Upper lobe of left lung (tissue), 6 donors: ENCODE measurements around the gene TUBB. TPM values are rescaled to one million over a fixed set of nuclear protein-coding genes. Genes with fewer than 3 reads are reported as not detected.
A peak's percentile ranks its signal among the peaks of the same experiment; 100 is the strongest.

Experiments
- ATAC-seq, 2 donors: fragments of 200-7000 bp; cut with Tn5 transposase; one replicate each; pipeline ENCODE4 v1.9.1; 2022; ENCODE audit warnings: mild to moderate bottlenecking in 2 of 2, moderate library complexity in 2 of 2; ENCODE audit not compliant: low FRiP score in 2 of 2
- DNase-seq, 2 donors: peaks; one replicate each; pipeline ENCODE4 v3.0.0-alpha.2; 2019 to 2020
- H3K27ac ChIP-seq, 4 donors: fragments of 200-600 bp; sonication (generic); one replicate each; pipeline ENCODE4 v1.5.1; 2016 to 2019
- H3K27me3 ChIP-seq, 4 donors: fragments of 200-600 bp; sonication (generic); one replicate each; pipeline ENCODE4 v1.5.1; 2017 to 2019
- H3K36me3 ChIP-seq, 4 donors: fragments of 200-600 bp; sonication (generic); one replicate each; pipeline ENCODE4 v1.5.1; 2016 to 2019
- H3K4me1 ChIP-seq, 4 donors: fragments of 200-600 bp; sonication (generic); one replicate each; pipeline ENCODE4 v1.5.1; 2018 to 2019
- H3K4me3 ChIP-seq, 4 donors: fragments of 200-600 bp; sonication (generic); one replicate each; pipeline ENCODE4 v1.5.1; 2017 to 2019; ENCODE audit warnings: mild to moderate bottlenecking in 2 of 4, moderate library complexity in 1 of 4
- H3K9me3 ChIP-seq, 4 donors: fragments of 200-600 bp; sonication (generic); one replicate each; pipeline ENCODE4 v1.5.1; 2018 to 2019
- EP300 ChIP-seq, 4 donors: sonication (generic); formaldehyde crosslinking; IDR thresholded peaks; one replicate each; pipeline ENCODE4 v1.5.1; 2017; ENCODE audit warnings: antibody characterized with exemption in 4 of 4, control low read depth in 2 of 4
- POLR2A ChIP-seq, 4 donors: fragments of 450-650 bp; IDR thresholded peaks; one replicate each; pipeline ENCODE4 v1.5.1; 2016 to 2017; ENCODE audit warnings: antibody characterized with exemption in 4 of 4, mild to moderate bottlenecking in 2 of 4
- POLR2AphosphoS5 ChIP-seq, 2 donors: sonication (generic); formaldehyde crosslinking; IDR thresholded peaks; one replicate each; pipeline ENCODE4 v1.5.1; 2017; ENCODE audit warnings: antibody characterized with exemption in 2 of 2
- WGBS, 2 donors: methylation state at CpG; one replicate each; pipeline ENCODE4 v1.1.5; 2017 to 2018; 5-methylcytosine and 5-hydroxymethylcytosine counted together
- total RNA-seq, 6 donors: library from RNA; depleted of rRNA in 4 of 6; stranded (reverse); fragments of >200 nt in 4 of 6; gene quantifications; one replicate each; pipeline versions ENCODE4 v1.1.0 to v1.2.1, GENCODE V29; 2016 to 2021
- TF ChIP-seq, protein P1 (sequence below), 6 experiments: fragments of 450-650 bp in 4 of 6; fragments of 200-600 bp in 2 of 6; sonication (generic) in 2 of 6; IDR thresholded peaks; one replicate each; pipeline ENCODE4 v1.5.1; 2016 to 2019; ENCODE audit warnings: antibody characterized with exemption in 6 of 6
- donor health status: DM: no; HTN: no; CAD: no; lungs with moderate emphysema.
- donor health status: DM: no; HTN: yes; CAD: no; lungs with severe emphysema.

The TUBB gene
- total RNA-seq, 6 donors from 2014 or later = 71.2 to 347 (median 149) TPM

DNA sequence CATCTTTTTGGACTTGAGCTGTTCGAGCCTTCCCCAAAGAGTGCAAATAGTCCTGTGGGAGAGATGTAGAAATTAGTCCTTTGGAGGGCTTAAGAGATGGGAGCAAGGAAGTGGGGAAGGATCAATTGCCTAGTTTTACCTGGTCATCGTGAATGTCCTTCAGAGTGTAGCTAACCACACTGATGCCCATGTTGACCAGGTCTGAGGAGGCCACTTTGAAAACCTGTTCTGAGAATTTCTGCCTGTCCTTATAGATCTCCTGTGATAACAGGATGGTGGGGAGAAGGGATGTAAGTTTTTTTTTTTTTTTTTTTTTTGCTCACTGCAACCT is 20.4 kb downstream of the TUBB start:
- DNase-seq = no peak
- H3K27me3 ChIP-seq = no peaks in the 10 kb centered on the region
- H3K9me3 ChIP-seq = no peaks in the 10 kb centered on the region
- peaks cover 42 to 63% (median 57%) of the 10 kb centered on the region in 4 donors for H3K4me1 ChIP-seq
- TF ChIP-seq POLR2AphosphoS5 (IDR thresholded peaks at IDR 0.05) = no peak
- TF ChIP-seq EP300 (IDR thresholded peaks at IDR 0.05) = no peak
- TF ChIP-seq, protein P1, sequence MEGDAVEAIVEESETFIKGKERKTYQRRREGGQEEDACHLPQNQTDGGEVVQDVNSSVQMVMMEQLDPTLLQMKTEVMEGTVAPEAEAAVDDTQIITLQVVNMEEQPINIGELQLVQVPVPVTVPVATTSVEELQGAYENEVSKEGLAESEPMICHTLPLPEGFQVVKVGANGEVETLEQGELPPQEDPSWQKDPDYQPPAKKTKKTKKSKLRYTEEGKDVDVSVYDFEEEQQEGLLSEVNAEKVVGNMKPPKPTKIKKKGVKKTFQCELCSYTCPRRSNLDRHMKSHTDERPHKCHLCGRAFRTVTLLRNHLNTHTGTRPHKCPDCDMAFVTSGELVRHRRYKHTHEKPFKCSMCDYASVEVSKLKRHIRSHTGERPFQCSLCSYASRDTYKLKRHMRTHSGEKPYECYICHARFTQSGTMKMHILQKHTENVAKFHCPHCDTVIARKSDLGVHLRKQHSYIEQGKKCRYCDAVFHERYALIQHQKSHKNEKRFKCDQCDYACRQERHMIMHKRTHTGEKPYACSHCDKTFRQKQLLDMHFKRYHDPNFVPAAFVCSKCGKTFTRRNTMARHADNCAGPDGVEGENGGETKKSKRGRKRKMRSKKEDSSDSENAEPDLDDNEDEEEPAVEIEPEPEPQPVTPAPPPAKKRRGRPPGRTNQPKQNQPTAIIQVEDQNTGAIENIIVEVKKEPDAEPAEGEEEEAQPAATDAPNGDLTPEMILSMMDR (IDR thresholded peaks at IDR 0.05) = no peak
- no peak for TF ChIP-seq POLR2A (IDR thresholded peaks at IDR 0.05)
- no peak for ATAC-seq
- WGBS, 2 donors = 92 to 96% methylated on average over 2 of the region's 2 CpGs
- H3K27ac ChIP-seq = peak overlapping the region in 2 of 4 donors; percentile 96 to 97
- H3K4me3 ChIP-seq = no peak overlapping the region
- H3K36me3 ChIP-seq = peaks cover 4 to 58% (median 31%) of the 10 kb centered on the region in 4 donors

DNA sequence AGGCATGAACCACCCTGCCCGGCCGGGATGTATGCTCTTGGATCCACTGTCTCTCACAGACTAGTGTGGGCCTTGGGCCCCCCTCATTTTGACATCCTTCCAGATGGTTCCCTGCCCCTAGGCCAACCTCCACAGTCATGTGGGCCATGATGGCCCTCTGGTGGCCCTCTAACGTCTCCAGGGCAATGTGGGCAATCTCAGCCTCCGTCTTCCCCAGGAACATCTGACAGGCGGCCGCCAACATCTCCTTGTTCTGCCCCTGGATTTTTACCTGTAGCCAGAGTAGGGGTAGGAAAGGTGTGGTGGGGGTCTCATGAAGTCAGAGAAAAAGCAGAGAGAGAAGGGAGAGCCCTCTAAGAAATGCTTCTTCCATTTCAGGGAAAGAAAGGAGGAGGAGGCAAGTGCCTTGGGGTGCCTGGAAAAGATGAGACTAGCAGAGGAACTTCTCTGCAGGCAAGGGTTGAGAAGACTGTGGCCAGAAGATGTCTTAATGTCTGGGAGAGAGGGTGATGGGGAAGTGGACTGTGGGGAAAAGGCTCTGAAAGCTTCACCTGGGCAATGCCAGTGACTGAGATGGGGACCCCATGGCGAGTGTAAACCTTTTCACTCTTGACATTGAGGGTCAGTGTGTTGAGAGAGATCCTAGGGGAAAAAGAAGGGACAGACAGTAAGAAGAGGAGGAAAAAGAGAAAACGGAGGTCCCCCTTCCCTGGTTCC is 21.1 kb downstream of the TUBB start:
- TF ChIP-seq POLR2AphosphoS5 (IDR thresholded peaks at IDR 0.05) (no peak), EP300 (IDR thresholded peaks at IDR 0.05) (no peak), POLR2A (IDR thresholded peaks at IDR 0.05) (no peak)
- TF ChIP-seq, protein P1 (IDR thresholded peaks at IDR 0.05) = no peak
- Histone ChIP-seq H3K9me3 (no peaks in the 10 kb centered on the region), H3K36me3 (peaks cover 4 to 51% (median 24%) of the 10 kb centered on the region in 4 donors), H3K4me3 (peak overlapping the region; percentile 54 to 90 (median 82)), H3K27ac (peak overlapping the region; percentile 93 to 97 (median 95)), H3K27me3 (no peaks in the 10 kb centered on the region), H3K4me1 (peaks cover 42 to 58% (median 55%) of the 10 kb centered on the region in 4 donors)
- DNase-seq = no peak
- ATAC-seq = no peak
- WGBS, 2 donors = 79% methylated on average over 8 of the region's 8 CpGs

DNA sequence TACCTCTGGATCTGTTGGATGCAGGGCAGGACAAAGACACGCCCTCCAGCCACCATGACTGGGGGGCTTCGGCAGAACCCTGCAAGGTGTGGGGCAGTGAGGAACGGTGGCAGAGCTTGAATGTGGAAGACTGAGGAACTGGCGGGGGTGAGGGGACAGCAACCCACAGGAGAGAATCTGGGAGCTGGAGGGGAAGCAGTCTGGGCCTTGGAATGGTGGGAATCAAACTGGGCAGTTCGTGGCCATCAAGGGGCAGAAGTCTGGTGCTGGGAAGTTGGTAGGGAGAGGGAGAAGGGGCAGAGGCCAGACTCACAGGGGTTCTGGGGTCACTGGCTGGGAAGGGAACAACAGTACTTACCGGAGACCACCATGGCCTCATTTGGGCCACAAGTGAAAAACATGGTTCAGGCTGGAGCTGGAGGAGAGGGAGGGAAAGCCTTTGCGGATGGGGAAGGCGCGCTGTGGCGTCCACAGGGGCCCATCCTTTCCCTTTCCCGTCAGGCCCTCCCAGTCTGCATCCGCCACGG is 21.7 kb downstream of the TUBB start:
- ATAC-seq = peak in 1 of 2 donors; percentile 9
- Histone ChIP-seq H3K4me3 (peak overlapping the region; percentile 54 to 90 (median 82)), H3K36me3 (peaks cover 4 to 45% (median 21%) of the 10 kb centered on the region in 4 donors), H3K4me1 (peaks cover 38 to 52% (median 49%) of the 10 kb centered on the region in 4 donors), H3K27ac (peak overlapping the region; percentile 93 to 97 (median 95)), H3K27me3 (no peaks in the 10 kb centered on the region), H3K9me3 (no peaks in the 10 kb centered on the region)
- 5 to 9% methylated on average over 11 to 13 of the region's 13 CpGs for WGBS, 2 donors
- DNase-seq = no peak
- TF ChIP-seq POLR2AphosphoS5 (IDR thresholded peaks at IDR 0.05) = no peak
- no peak for TF ChIP-seq POLR2A (IDR thresholded peaks at IDR 0.05)
- no peak for TF ChIP-seq EP300 (IDR thresholded peaks at IDR 0.05)

DNA sequence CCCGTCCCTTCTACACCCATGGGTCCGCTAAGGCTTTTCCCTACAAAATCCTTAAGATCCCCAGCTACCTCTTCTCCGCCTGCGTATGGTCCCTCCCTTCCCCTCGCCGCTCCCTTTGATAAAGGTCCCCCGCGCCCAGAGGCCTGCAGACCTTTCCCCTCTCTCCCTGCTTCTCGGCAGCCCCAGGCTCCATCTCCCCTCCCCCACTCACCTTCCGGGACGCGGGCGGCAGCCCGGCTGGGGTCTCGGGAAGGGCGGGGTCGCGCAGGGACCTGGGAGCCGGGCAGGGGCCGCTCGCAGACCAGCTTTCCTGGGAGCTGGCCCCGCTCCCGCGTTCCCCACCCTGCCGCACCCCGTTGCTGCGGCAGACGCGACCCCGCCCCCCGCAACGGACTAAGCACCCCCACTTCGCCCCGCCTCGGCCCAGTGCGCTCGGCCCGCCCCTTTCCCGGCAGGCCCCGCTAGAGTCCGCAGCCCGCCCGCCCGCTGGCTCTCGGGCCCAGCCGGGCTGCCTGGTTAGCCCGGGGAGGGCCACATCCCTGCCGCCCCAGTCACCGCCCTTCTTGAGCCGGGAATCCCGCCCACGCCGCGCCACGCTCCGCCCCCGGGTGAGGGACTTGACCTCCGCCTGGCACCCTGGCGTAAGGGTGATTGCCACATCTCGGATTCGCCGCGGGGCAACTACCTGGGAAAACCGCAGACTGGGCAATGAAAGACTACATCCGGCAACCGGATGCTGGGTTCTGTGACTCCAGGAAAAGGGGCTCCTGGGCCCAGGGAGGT is 22.4 kb downstream of the TUBB start, which contains the start of gene FLOT1:
Gene FLOT1 (minus strand): TSS at position 372 of the 783 bp plus-strand sequence. CDS start 498 bp downstream, outside the sequence.
- ATAC-seq = peak; percentile 92 to 96
- DNase-seq = peak; percentile 99 to 100
- Histone ChIP-seq H3K4me1 (peaks cover 34 to 47% (median 45%) of the 10 kb centered on the region in 4 donors), H3K9me3 (no peaks in the 10 kb centered on the region), H3K27ac (peak within 1 kb of the TSS; percentile 93 to 97 (median 95)), H3K36me3 (peaks cover 4 to 38% (median 21%) of the 10 kb centered on the region in 4 donors), H3K27me3 (no peaks in the 10 kb centered on the region), H3K4me3 (peak within 1 kb of the TSS; percentile 66 to 90 (median 82))
- WGBS, 2 donors = 0 to 3% methylated on average over 11 to 27 of the region's 66 CpGs
- TF ChIP-seq, protein P1 (IDR thresholded peaks at IDR 0.05) = peak in 1 of 6 experiments; percentile 18
- TF ChIP-seq POLR2AphosphoS5 (IDR thresholded peaks at IDR 0.05) (peak; percentile 97 to 98), EP300 (IDR thresholded peaks at IDR 0.05) (peak in 2 of 4 donors; percentile 51 to 96), POLR2A (IDR thresholded peaks at IDR 0.05) (peak; percentile 27 to 86 (median 72))
